ENCODE data around the gene PRSS12.

Gene PRSS12

GRCh38 chr4:118327554-118328241 lies 25.1 kb downstream of the PRSS12 start:
- no peaks in the 10 kb centered on the region for H3K36me3 ChIP-seq (ENCODE audit: control insufficient read depth in 2 of 2, insufficient read depth in 2 of 2, low read length in 2 of 2)

GRCh38 chr4:118326585-118326984 lies 26.2 kb downstream of the PRSS12 start:
- no peaks in the 10 kb centered on the region for H3K9me3 ChIP-seq (ENCODE audit: control insufficient read depth in 2 of 2, low read length in 2 of 2)
- H3K27me3 ChIP-seq (ENCODE audit: control insufficient read depth in 2 of 2, insufficient read depth in 2 of 2, low read length in 2 of 2): no peaks in the 10 kb centered on the region
- H3K9ac ChIP-seq (ENCODE audit: low read depth in 1 of 2, low read length in 2 of 2): no peak overlapping the region
- no peak overlapping the region for H3K4me3 ChIP-seq (ENCODE audit: low read length in 2 of 2)
- H3K36me3 ChIP-seq (ENCODE audit: control insufficient read depth in 2 of 2, insufficient read depth in 2 of 2, low read length in 2 of 2): no peaks in the 10 kb centered on the region
- peaks cover 0 to 2% of the 10 kb centered on the region in 2 donors for H3K4me1 ChIP-seq (ENCODE audit: control insufficient read depth in 2 of 2, insufficient read depth in 2 of 2, low read length in 2 of 2)
- H3K27ac ChIP-seq (ENCODE audit: low read depth in 2 of 2, low read length in 2 of 2): no peak overlapping the region

More at GRCh38 chr4:118327554-118328241, 25.1 kb downstream of the PRSS12 start:
- peaks cover 0 to 2% of the 10 kb centered on the region in 2 donors for H3K4me1 ChIP-seq (ENCODE audit: control insufficient read depth in 2 of 2, insufficient read depth in 2 of 2, low read length in 2 of 2)
- no peaks in the 10 kb centered on the region for H3K27me3 ChIP-seq (ENCODE audit: control insufficient read depth in 2 of 2, insufficient read depth in 2 of 2, low read length in 2 of 2)
- H3K4me3 ChIP-seq (ENCODE audit: low read length in 2 of 2): no peak overlapping the region
- H3K27ac ChIP-seq (ENCODE audit: low read depth in 2 of 2, low read length in 2 of 2): no peak overlapping the region
- H3K9ac ChIP-seq (ENCODE audit: low read depth in 1 of 2, low read length in 2 of 2): no peak overlapping the region
- no peaks in the 10 kb centered on the region for H3K9me3 ChIP-seq (ENCODE audit: control insufficient read depth in 2 of 2, low read length in 2 of 2)

- Histone ChIP-seq H3K36me3 (ENCODE audit: control insufficient read depth in 2 of 2, insufficient read depth in 2 of 2, low read length in 2 of 2) (no peaks in the 10 kb centered on the region), H3K27ac (ENCODE audit: low read depth in 2 of 2, low read length in 2 of 2) (no peak overlapping the region), H3K27me3 (ENCODE audit: control insufficient read depth in 2 of 2, insufficient read depth in 2 of 2, low read length in 2 of 2) (no peaks in the 10 kb centered on the region), H3K9me3 (ENCODE audit: control insufficient read depth in 2 of 2, low read length in 2 of 2) (no peaks in the 10 kb centered on the region), H3K4me1 (ENCODE audit: control insufficient read depth in 2 of 2, insufficient read depth in 2 of 2, low read length in 2 of 2) (no peaks in the 10 kb centered on the region), H3K4me3 (ENCODE audit: low read length in 2 of 2) (no peak overlapping the region), H3K9ac (ENCODE audit: low read depth in 1 of 2, low read length in 2 of 2) (no peak overlapping the region)
These were observed 27.4 kb downstream of the PRSS12 start for GRCh38 chr4:118325431-118325830.

- H3K4me1 ChIP-seq (ENCODE audit: control insufficient read depth in 2 of 2, insufficient read depth in 2 of 2, low read length in 2 of 2): no peaks in the 10 kb centered on the region
- H3K27me3 ChIP-seq (ENCODE audit: control insufficient read depth in 2 of 2, insufficient read depth in 2 of 2, low read length in 2 of 2): no peaks in the 10 kb centered on the region
- no peak overlapping the region for H3K9ac ChIP-seq (ENCODE audit: low read depth in 1 of 2, low read length in 2 of 2)
- H3K9me3 ChIP-seq (ENCODE audit: control insufficient read depth in 2 of 2, low read length in 2 of 2): no peaks in the 10 kb centered on the region
- H3K4me3 ChIP-seq (ENCODE audit: low read length in 2 of 2): no peak overlapping the region
- no peak overlapping the region for H3K27ac ChIP-seq (ENCODE audit: low read depth in 2 of 2, low read length in 2 of 2)
- H3K36me3 ChIP-seq (ENCODE audit: control insufficient read depth in 2 of 2, insufficient read depth in 2 of 2, low read length in 2 of 2): no peaks in the 10 kb centered on the region
These were observed 29.8 kb downstream of the PRSS12 start for GRCh38 chr4:118322831-118323502.

- no peak overlapping the region for H3K4me3 ChIP-seq (ENCODE audit: low read length in 2 of 2)
- no peak overlapping the region for H3K9ac ChIP-seq (ENCODE audit: low read depth in 1 of 2, low read length in 2 of 2)
- H3K36me3 ChIP-seq (ENCODE audit: control insufficient read depth in 2 of 2, insufficient read depth in 2 of 2, low read length in 2 of 2): no peaks in the 10 kb centered on the region
- no peaks in the 10 kb centered on the region for H3K9me3 ChIP-seq (ENCODE audit: control insufficient read depth in 2 of 2, low read length in 2 of 2)
- no peaks in the 10 kb centered on the region for H3K4me1 ChIP-seq (ENCODE audit: control insufficient read depth in 2 of 2, insufficient read depth in 2 of 2, low read length in 2 of 2)
- H3K27ac ChIP-seq (ENCODE audit: low read depth in 2 of 2, low read length in 2 of 2): no peak overlapping the region
- H3K27me3 ChIP-seq (ENCODE audit: control insufficient read depth in 2 of 2, insufficient read depth in 2 of 2, low read length in 2 of 2): no peaks in the 10 kb centered on the region
These were observed 33.9 kb downstream of the PRSS12 start for GRCh38 chr4:118318931-118319330.

- no peaks in the 10 kb centered on the region for H3K4me1 ChIP-seq (ENCODE audit: control insufficient read depth in 2 of 2, insufficient read depth in 2 of 2, low read length in 2 of 2)
- no peaks in the 10 kb centered on the region for H3K36me3 ChIP-seq (ENCODE audit: control insufficient read depth in 2 of 2, insufficient read depth in 2 of 2, low read length in 2 of 2)
- H3K9me3 ChIP-seq (ENCODE audit: control insufficient read depth in 2 of 2, low read length in 2 of 2): no peaks in the 10 kb centered on the region
- no peak overlapping the region for H3K27ac ChIP-seq (ENCODE audit: low read depth in 2 of 2, low read length in 2 of 2)
- H3K9ac ChIP-seq (ENCODE audit: low read depth in 1 of 2, low read length in 2 of 2): no peak overlapping the region
- H3K27me3 ChIP-seq (ENCODE audit: control insufficient read depth in 2 of 2, insufficient read depth in 2 of 2, low read length in 2 of 2): no peaks in the 10 kb centered on the region
- H3K4me3 ChIP-seq (ENCODE audit: low read length in 2 of 2): no peak overlapping the region
These were observed 35.1 kb downstream of the PRSS12 start for GRCh38 chr4:118317691-118318090.

GRCh38 chr4:118314221-118314620 lies 38.6 kb downstream of the PRSS12 start:
- H3K27me3 ChIP-seq (ENCODE audit: control insufficient read depth in 2 of 2, insufficient read depth in 2 of 2, low read length in 2 of 2): no peaks in the 10 kb centered on the region
- H3K4me1 ChIP-seq (ENCODE audit: control insufficient read depth in 2 of 2, insufficient read depth in 2 of 2, low read length in 2 of 2): no peaks in the 10 kb centered on the region
- no peak overlapping the region for H3K9ac ChIP-seq (ENCODE audit: low read depth in 1 of 2, low read length in 2 of 2)
- H3K27ac ChIP-seq (ENCODE audit: low read depth in 2 of 2, low read length in 2 of 2): no peak overlapping the region
- no peaks in the 10 kb centered on the region for H3K36me3 ChIP-seq (ENCODE audit: control insufficient read depth in 2 of 2, insufficient read depth in 2 of 2, low read length in 2 of 2)
- no peaks in the 10 kb centered on the region for H3K9me3 ChIP-seq (ENCODE audit: control insufficient read depth in 2 of 2, low read length in 2 of 2)
- no peak overlapping the region for H3K4me3 ChIP-seq (ENCODE audit: low read length in 2 of 2)

GRCh38 chr4:118313098-118313497 lies 39.7 kb downstream of the PRSS12 start:
- Histone ChIP-seq H3K4me3 (ENCODE audit: low read length in 2 of 2) (no peak overlapping the region), H3K36me3 (ENCODE audit: control insufficient read depth in 2 of 2, insufficient read depth in 2 of 2, low read length in 2 of 2) (no peaks in the 10 kb centered on the region), H3K27ac (ENCODE audit: low read depth in 2 of 2, low read length in 2 of 2) (no peak overlapping the region), H3K9ac (ENCODE audit: low read depth in 1 of 2, low read length in 2 of 2) (no peak overlapping the region), H3K9me3 (ENCODE audit: control insufficient read depth in 2 of 2, low read length in 2 of 2) (no peaks in the 10 kb centered on the region), H3K4me1 (ENCODE audit: control insufficient read depth in 2 of 2, insufficient read depth in 2 of 2, low read length in 2 of 2) (peaks cover 0 to 3% of the 10 kb centered on the region in 2 donors), H3K27me3 (ENCODE audit: control insufficient read depth in 2 of 2, insufficient read depth in 2 of 2, low read length in 2 of 2) (no peaks in the 10 kb centered on the region)

GRCh38 chr4:118308306-118309030 lies 44.3 kb downstream of the PRSS12 start:
- Histone ChIP-seq H3K27ac (ENCODE audit: low read depth in 2 of 2, low read length in 2 of 2) (no peak overlapping the region), H3K36me3 (ENCODE audit: control insufficient read depth in 2 of 2, insufficient read depth in 2 of 2, low read length in 2 of 2) (peaks cover 0 to 3% of the 10 kb centered on the region in 2 donors), H3K9ac (ENCODE audit: low read depth in 1 of 2, low read length in 2 of 2) (no peak overlapping the region), H3K4me1 (ENCODE audit: control insufficient read depth in 2 of 2, insufficient read depth in 2 of 2, low read length in 2 of 2) (peaks cover 0 to 5% of the 10 kb centered on the region in 2 donors), H3K27me3 (ENCODE audit: control insufficient read depth in 2 of 2, insufficient read depth in 2 of 2, low read length in 2 of 2) (no peaks in the 10 kb centered on the region), H3K9me3 (ENCODE audit: control insufficient read depth in 2 of 2, low read length in 2 of 2) (no peaks in the 10 kb centered on the region), H3K4me3 (ENCODE audit: low read length in 2 of 2) (no peak overlapping the region)

- peaks cover 0 to 3% of the 10 kb centered on the region in 2 donors for H3K36me3 ChIP-seq (ENCODE audit: control insufficient read depth in 2 of 2, insufficient read depth in 2 of 2, low read length in 2 of 2)
- H3K4me1 ChIP-seq (ENCODE audit: control insufficient read depth in 2 of 2, insufficient read depth in 2 of 2, low read length in 2 of 2): peaks cover 0 to 5% of the 10 kb centered on the region in 2 donors
- H3K9ac ChIP-seq (ENCODE audit: low read depth in 1 of 2, low read length in 2 of 2): no peak overlapping the region
- no peaks in the 10 kb centered on the region for H3K27me3 ChIP-seq (ENCODE audit: control insufficient read depth in 2 of 2, insufficient read depth in 2 of 2, low read length in 2 of 2)
- H3K27ac ChIP-seq (ENCODE audit: low read depth in 2 of 2, low read length in 2 of 2): no peak overlapping the region
- no peak overlapping the region for H3K4me3 ChIP-seq (ENCODE audit: low read length in 2 of 2)
- H3K9me3 ChIP-seq (ENCODE audit: control insufficient read depth in 2 of 2, low read length in 2 of 2): no peaks in the 10 kb centered on the region
These were observed 45.2 kb downstream of the PRSS12 start for GRCh38 chr4:118307643-118308042.

Measured in mucosa of rectum (tissue), 2 donors.